A673 (cell line): ENCODE results near the gene EIF3D. TPM values are rescaled to one million over a fixed set of nuclear protein-coding genes. Genes with fewer than 3 reads are reported as not detected.

Experiments used
- BruUV-seq: library from RNA; stranded (reverse); fragments of 400-500 nt; replicated peaks from 2 replicates; lab custom pipeline; 2021; lab: Mats Ljungman, UMichigan
- CTCF ChIA-PET: fragments of 300-600 bp; sonication (Branson Sonifier 250); formaldehyde crosslinking; loops from one replicate; lab custom pipeline; 2022; ENCODE audit warnings: antibody characterized with exemption; lab: Charles Lee
- POLR2A ChIA-PET: fragments of 300-600 bp; sonication (Branson Sonifier 250); formaldehyde crosslinking; loops from one replicate; lab custom pipeline; 2022; ENCODE audit warnings: antibody characterized with exemption; ENCODE audit not compliant: low non-redundant PET; lab: Charles Lee
- DNase-seq: peaks from one replicate; pipeline ENCODE4 v3.0.0-alpha.2; 2015; ENCODE audit warnings: low spot score
- H3K27ac ChIP-seq: fragments of 200-600 bp; sonication (generic); 2 replicates; pipeline ENCODE4 v1.5.1; 2016; ENCODE audit warnings: mixed run types, low read depth, mild to moderate bottlenecking, mixed read lengths, antibody characterized with exemption, low read length; ENCODE audit not compliant: poor library complexity, severe bottlenecking
- H3K27me3 ChIP-seq: fragments of 200-600 bp; sonication (generic); replicated peaks from 2 replicates; pipeline ENCODE4 v1.6.1; 2017; ENCODE audit warnings: mixed run types, low read depth, mild to moderate bottlenecking, mixed read lengths, antibody characterized with exemption, low read length; ENCODE audit not compliant: insufficient read depth, poor library complexity
- H3K36me3 ChIP-seq: fragments of 200-600 bp; sonication (generic); 2 replicates; pipeline ENCODE4 v1.6.1; 2016; ENCODE audit warnings: mixed run types, mild to moderate bottlenecking, mixed read lengths, antibody characterized with exemption, low read length; ENCODE audit not compliant: insufficient read depth, poor library complexity, severe bottlenecking
- H3K4me1 ChIP-seq: fragments of 200-600 bp; sonication (generic); 2 replicates; pipeline ENCODE4 v1.6.1; 2017; ENCODE audit warnings: mixed run types, mild to moderate bottlenecking, mixed read lengths, antibody characterized with exemption, low read length; ENCODE audit not compliant: insufficient read depth, poor library complexity, severe bottlenecking
- H3K4me3 ChIP-seq: fragments of 200-600 bp; sonication (generic); 2 replicates; pipeline ENCODE4 v1.5.1; 2016; ENCODE audit warnings: low read depth, mixed run types, mild to moderate bottlenecking, mixed read lengths, low read length; ENCODE audit not compliant: poor library complexity, severe bottlenecking
- H3K9me3 ChIP-seq: fragments of 200-600 bp; sonication (generic); 2 replicates; pipeline ENCODE4 v1.6.1; 2016; ENCODE audit warnings: mixed run types, low read depth, mild to moderate bottlenecking, mixed read lengths, antibody characterized with exemption, low read length; ENCODE audit not compliant: poor library complexity, severe bottlenecking
- EZH2 ChIP-seq: fragments of 200-600 bp; sonication (generic); IDR thresholded peaks from 2 replicates; pipeline ENCODE4 v1.6.1; 2017; ENCODE audit warnings: borderline replicate concordance, low read depth, mild to moderate bottlenecking, mixed read lengths, antibody characterized with exemption, low read length; ENCODE audit not compliant: poor library complexity, severe bottlenecking
- intact Hi-C: fragments of 100-400 bp; cut with micrococcal nuclease; formaldehyde crosslinking; loops from one replicate; pipeline ENCODE4 v1.10.0; 2022; ENCODE audit not compliant: unreplicated experiment
- total RNA-seq: library from RNA; stranded (reverse); gene quantifications from 2 replicates; pipeline ENCODE4 v1.2.3, GENCODE V29; 2021
- TF ChIP-seq, protein P1 (sequence below): fragments of 300-800, 200-600 bp; sonication (generic); conservative IDR thresholded peaks from 2 replicates; pipeline ENCODE4 v1.5.1; 2017; ENCODE audit warnings: low read depth, mild to moderate bottlenecking, antibody characterized with exemption, low read length, moderate library complexity, mixed read lengths

Gene EIF3D
- total RNA-seq, 1 experiment from 2014 or later = 249 TPM

DNA sequence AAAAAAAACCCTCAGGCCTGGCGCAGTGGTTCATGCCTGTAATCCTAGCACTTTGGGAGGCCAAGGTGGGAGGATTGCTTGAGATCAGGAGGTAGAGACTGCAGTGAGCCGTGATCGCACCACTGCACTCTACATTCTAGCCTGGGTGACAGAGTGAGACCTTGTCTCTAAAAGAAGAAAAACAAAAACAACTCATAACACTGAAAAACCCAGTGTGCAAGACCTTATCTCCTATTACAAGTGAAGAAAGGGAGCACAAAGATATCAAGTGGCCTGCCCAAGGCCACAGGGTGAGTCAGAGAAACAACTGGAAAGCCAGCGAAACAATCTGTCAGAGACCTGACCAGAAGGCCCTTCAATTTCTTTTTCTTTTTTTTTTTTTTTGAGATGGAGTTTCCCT is 50.0 kb downstream of the EIF3D start:
- no peak for DNase-seq
- intact Hi-C loops = no loop called here
- H3K27ac ChIP-seq = no peak overlapping the region
- H3K4me3 ChIP-seq = no peak overlapping the region
- H3K27me3 ChIP-seq = no peaks in the 10 kb centered on the region
- H3K4me1 ChIP-seq = peaks cover 8% of the 10 kb centered on the region
- BruUV-seq = no TSS peak
- H3K9me3 ChIP-seq = no peaks in the 10 kb centered on the region
- ChIA-PET POLR2A (interaction anchor here (0.6 kb wide), 1 partner anchor 182 kb away, joined by 6 read pairs; no protein-coding TSS in a partner anchor), CTCF (no interaction called here)
- TF ChIP-seq, protein P1, sequence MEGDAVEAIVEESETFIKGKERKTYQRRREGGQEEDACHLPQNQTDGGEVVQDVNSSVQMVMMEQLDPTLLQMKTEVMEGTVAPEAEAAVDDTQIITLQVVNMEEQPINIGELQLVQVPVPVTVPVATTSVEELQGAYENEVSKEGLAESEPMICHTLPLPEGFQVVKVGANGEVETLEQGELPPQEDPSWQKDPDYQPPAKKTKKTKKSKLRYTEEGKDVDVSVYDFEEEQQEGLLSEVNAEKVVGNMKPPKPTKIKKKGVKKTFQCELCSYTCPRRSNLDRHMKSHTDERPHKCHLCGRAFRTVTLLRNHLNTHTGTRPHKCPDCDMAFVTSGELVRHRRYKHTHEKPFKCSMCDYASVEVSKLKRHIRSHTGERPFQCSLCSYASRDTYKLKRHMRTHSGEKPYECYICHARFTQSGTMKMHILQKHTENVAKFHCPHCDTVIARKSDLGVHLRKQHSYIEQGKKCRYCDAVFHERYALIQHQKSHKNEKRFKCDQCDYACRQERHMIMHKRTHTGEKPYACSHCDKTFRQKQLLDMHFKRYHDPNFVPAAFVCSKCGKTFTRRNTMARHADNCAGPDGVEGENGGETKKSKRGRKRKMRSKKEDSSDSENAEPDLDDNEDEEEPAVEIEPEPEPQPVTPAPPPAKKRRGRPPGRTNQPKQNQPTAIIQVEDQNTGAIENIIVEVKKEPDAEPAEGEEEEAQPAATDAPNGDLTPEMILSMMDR = no peak
- no peak for TF ChIP-seq EZH2
- H3K36me3 ChIP-seq = peaks cover 43% of the 10 kb centered on the region

DNA sequence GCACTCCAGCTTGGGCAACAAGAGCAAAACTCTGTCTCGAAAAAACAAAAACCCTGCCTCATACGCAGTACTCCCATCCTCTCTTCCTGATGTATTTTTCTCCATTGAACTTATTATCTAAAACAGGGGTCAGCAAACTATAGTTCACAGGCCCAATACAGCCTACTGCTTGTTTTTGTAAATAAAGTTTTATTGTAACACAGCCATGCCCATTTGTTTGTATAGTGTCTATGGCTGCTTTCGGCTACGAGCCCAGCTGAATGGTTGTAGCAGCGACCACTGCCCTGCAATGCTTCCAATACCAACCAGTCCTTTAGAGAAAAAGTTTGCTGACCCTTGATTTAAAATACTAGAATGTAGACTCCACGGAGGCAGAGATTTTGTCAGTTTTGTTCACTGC is 53.6 kb downstream of the EIF3D start:
- CTCF ChIA-PET = no interaction called here
- no TSS peak for BruUV-seq
- no peak overlapping the region for H3K27ac ChIP-seq
- no peaks in the 10 kb centered on the region for H3K9me3 ChIP-seq
- intact Hi-C loops = no loop called here
- peaks cover 46% of the 10 kb centered on the region for H3K36me3 ChIP-seq
- POLR2A ChIA-PET = no interaction called here
- H3K27me3 ChIP-seq = no peaks in the 10 kb centered on the region
- DNase-seq = no peak
- peaks cover 2% of the 10 kb centered on the region for H3K4me1 ChIP-seq
- no peak overlapping the region for H3K4me3 ChIP-seq
- TF ChIP-seq, protein P1 = no peak
- TF ChIP-seq EZH2 = no peak

DNA sequence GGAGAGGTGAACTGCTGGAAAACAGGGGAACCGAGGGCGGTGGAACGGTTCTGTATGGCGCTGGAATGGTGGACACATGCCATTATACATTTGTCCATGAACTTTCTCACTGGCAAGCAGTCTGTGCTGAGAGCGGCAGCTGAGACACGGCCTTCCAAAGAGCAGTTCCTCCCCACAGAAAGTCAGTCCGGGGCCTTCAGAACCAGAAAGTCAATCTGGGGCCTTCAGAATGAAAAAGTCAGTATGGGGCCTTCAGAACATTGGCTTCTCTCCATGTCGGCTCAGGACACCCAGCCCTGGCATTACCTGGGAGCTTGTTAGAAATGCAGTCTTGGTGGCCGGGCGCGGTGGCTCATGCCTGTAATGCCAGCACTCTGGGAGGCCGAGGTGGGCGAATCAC is 56.3 kb downstream of the EIF3D start:
- Histone ChIP-seq H3K27ac (no peak overlapping the region), H3K36me3 (peaks cover 43% of the 10 kb centered on the region), H3K9me3 (no peaks in the 10 kb centered on the region), H3K4me3 (no peak overlapping the region), H3K4me1 (peaks cover 6% of the 10 kb centered on the region), H3K27me3 (no peaks in the 10 kb centered on the region)
- ChIA-PET CTCF (interaction anchor here (0.6 kb wide), 1 partner anchor 10 kb away, joined by 8 read pairs; no protein-coding TSS in a partner anchor), POLR2A (no interaction called here)
- BruUV-seq = no TSS peak
- intact Hi-C loops = no loop called here
- DNase-seq = no peak
- TF ChIP-seq, protein P1 = no peak
- TF ChIP-seq EZH2 = no peak
